NCI-H2196 (cell line): ENCODE data around the gene CERS5.
"Not testable (repeated sequence)": the region's sequence is repeated elsewhere in the genome, so short reads cannot be mapped to it uniquely, and the experiment has no call there.

Experiments used
- DNase-seq: peaks from one replicate; lab custom pipeline; 2025; ENCODE audit not compliant: unreplicated experiment; lab: John Stamatoyannopoulos, UW

CERS5 gene

DNA sequence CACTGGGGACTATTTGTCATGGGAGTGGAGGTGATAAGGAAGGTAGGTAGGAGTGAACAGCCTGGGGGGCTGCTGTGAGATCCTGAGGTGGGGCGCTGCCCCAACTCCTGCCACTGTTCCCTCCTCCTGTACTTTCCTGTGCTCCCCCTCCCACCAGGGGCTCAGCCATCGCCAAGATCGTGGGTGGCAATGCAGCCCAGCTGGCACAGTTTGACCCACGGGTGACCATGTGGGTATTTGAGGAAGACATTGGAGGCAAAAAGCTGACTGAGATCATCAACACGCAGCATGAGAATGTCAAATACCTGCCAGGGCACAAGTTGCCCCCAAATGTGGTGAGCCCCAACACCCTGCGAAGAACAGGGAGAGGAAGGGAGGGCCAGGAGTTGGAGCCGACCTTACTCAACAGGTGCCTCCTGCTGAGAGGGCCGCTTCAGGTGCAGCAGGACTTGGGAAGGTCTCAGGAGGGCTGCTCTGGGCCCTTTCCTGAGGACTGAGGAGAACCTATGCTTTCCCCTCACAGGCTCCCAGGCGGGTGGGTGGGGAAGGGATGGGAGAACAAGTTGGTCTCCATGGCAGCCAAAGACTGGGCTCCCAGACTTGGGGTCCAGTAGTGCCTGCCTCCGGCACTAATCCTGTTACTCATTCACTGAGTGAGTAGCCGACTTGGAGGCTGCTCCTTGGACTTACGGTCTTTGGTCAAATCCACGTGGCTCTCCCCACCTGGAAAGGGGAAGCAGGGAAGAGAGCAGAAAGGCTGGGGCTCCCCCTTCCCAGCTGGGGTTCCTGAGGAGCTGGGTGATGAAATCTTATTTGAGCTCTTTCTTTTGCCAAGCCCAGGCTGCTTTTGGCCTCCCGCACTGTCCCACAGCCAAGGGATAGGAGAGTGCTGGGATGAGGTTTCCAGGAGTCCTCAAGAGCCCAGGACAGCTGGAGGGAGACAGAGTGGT, 62.5 kb downstream of the CERS5 start:
- no peak for DNase-seq

DNA sequence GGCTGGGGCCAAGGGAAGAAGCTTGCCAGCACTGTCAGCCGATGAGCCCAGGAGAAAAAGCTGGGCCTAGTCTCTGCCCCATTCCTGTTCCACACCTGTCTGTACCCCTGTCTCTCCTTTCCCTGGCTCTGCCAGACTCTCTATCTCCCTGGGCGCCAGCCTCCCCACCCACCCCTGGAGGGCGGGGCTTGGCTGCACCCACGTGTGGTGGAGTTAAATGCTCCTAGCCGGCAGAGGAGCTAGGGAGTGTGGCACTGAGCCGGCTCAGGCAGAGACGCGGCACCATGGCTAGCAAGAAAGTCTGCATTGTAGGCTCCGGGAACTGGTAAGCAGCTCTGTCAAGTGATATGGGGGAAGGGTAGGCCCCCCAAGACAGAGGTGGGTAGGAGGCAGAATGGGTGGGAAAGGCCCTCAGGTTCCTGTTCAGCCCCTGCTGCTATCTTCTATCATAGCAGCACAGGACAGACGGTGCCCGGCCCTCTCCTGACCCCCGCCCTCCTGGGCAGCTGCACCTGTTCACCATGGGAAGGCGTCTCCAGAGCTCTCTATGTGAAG, 63.3 kb downstream of the CERS5 start, which contains the start of gene GPD1:
GPD1 (plus strand) TSS at position 242 of the 555 bp plus-strand sequence; CDS start at position 285, 43 bp downstream.
- DNase-seq = peak; percentile 91

DNA sequence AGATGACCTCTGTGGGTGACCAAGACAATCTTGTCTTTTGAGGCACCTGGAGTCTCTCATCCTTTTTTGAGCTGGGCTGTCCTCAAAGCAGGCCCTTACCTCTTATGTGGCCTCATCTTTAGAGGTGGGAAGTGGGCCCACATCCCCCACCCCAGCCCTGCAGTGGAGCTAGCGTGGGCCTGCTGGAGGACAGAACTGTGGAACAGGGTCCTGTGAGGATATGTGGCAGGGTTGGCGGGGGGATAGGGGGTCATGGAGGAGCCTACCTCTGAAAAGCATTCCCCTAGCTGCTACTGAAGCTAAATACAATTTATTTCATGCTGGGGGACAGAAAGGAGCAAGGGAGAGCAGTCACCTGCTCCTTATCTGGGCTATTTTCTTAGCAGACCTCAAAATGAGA, 63.8 kb downstream of the CERS5 start:
- DNase-seq = no peak

DNA sequence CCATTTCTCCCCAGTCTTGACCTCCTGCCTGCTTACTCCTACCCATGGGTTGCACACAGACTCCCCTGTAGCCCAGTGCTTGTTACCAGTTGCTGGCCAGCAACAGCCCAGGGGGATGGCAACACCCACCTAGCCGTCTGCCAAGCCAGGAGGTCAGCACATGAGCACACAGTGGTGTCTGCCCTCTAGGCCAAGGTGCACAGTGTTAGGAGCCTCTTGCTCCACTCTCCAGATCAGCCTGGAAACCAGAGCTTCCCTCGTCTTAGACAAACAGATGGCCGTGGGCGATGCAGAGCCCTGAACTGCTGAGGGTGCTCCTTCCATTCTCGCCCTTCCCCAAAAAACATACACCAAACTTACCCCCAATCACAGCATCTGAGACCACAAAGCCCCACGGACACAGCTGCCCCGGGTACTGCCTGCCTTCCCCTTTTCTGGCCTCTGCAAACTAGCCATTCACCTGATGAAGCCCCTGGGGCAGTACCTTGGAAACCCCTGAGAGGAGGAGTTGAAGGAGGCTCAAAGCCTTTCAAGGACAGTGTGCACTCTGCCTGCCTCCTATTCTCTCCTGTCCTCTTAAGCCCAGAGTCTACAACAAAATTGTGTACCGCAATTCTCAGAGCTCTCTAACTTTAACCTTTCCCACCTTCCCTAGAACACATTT, 64.4 kb downstream of the CERS5 start:
- no peak for DNase-seq

DNA sequence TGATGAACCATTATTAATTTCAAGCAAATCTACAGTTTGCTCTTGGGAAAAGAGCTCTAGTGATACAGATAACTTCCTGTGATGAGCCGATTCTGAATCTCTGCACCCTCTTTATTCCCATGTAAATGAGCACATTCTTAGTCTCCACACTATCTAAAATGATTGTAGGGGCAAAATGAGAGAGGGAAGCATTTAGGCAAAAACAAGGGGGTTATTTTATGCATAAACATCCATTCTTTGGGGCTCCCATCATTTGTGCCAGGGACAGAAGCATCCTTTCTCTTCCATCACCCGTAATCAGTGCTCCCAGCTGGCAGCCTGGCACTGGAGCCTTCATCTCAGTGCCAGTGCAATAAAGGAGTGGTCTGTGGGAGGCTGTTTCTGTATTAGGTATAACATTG, 65.0 kb downstream of the CERS5 start:
- no peak for DNase-seq

DNA sequence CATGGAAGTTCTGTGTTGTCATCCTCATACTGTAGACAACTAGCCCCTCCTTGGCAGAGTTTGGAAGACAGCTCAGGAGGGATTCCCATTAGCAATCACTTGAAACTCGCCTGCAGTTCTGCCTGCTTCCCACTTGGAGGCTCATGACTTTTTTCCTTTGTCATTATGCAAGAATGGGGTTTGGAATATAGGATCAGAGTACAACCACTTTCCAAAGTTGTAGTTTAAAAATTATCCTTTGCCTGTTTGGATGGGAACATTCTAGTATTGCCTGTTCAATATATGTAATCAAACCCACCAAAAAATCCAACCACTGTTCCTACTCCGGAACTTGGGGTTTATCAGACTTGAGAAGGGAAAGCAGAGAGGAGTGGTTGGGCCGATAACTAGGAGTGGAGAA, 65.5 kb downstream of the CERS5 start:
- peak; percentile 27 for DNase-seq

DNA sequence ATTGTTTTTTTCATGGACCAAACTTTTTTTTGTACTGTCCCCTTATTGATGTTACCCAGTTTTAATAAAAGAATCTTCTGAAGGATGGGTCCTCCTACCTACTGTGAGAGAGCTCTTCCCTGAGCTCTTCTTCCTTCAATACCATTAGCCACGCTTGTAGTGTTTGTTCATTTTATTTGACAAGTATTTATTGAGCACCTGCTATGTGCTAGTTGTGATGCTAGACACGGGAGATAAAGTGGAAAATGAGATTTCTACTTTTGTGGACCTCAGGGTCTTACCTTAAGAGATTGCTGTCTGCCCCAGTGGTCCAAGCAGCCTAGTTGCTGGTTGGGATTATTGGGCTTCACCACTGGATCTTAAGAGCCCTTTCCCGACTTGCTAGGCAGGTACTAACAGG, 66.6 kb downstream of the CERS5 start:
- no peak for DNase-seq

DNA sequence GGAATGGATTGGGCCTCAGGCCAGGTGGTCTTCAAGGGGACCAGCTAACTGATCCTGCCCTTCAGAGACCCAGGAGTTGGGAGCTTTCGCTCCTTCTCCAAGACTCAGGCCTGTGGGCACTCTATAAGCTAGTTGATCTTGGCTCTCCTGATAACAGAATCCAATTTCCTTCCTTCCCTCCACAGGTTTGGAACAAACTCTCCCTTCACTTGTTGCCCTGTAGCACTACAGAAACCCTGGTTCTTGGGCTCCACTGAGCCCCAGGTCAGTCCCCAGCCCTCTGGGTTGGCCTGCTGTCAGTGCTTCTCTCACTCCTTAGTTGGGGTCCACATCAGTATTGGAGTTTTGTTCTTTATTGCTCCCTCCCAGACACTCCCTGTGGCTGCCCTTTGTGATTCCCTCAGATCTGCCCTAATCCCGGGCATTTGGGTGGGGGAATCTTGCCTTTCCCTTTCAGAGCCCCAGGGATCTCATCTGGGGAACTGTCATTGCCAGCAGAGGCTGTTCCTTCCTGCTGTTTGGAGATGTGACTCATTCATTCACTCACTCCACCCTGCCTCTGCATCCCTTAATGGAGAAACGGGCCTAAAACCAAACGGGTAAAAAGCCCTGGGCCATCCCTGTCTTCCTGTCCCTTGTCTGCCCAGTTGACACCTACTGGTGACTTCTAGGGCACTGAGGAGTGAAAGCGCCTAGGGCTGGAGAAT, 67.7 kb downstream of the CERS5 start:
- DNase-seq = no peak

DNA sequence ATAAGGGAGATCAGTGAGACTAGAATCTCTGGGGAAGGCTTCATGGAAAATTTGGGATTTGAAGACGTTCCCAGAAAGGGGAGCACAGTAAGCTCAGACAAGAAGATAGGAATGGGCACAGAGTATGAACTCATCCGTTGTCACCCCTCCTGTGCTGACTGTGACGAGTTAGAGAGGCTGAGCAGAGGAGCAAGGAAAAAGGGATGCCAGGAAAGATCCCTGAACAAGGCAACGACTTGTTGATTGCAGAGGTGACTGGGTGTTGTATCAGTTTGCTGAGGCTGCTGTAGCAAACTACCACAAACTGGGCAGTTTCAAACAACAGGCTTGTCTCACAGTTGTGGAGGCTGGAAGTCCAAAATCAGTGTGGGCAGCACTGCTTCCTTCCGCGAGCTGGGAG, 69.2 kb downstream of the CERS5 start:
- DNase-seq = no peak

DNA sequence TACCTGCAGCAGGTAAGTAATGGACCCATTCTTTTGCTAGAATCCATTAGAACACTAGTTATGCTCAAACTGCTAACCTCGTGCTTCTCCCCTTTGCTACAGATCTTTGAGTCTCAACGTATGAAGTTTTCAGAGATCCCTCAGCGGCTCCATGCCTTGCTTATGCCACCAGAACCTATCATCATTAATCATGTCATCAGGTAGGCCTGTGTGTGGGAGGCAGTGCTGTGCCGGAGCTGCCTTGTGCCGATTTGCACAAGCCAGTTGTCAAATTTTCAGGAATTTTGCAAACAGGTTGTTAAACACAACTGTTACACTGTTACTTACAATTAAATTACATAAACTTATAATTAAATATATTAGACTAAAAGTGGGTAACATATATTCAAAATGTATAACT, 76.8 kb downstream of the CERS5 start:
- DNase-seq = no peak

DNA sequence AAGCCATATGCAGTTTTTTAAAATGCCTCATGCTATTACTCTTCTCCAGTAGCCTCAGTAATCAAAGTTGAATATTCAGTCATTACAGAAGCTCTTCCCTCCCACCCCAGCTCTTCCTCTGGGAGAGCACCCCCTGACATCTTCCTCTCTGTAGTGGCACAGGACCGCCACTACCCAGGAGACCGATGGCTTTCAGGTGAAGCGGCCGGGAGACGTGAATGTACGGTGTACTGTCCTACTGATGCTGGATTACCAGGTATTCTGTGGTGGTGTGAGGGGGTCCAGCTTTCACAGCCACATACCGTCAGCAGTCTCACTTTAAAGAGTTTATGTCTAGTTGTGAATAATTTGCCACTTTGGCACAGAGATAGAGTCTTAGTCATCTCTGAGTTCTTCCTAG, 77.4 kb downstream of the CERS5 start:
- no peak for DNase-seq

DNA sequence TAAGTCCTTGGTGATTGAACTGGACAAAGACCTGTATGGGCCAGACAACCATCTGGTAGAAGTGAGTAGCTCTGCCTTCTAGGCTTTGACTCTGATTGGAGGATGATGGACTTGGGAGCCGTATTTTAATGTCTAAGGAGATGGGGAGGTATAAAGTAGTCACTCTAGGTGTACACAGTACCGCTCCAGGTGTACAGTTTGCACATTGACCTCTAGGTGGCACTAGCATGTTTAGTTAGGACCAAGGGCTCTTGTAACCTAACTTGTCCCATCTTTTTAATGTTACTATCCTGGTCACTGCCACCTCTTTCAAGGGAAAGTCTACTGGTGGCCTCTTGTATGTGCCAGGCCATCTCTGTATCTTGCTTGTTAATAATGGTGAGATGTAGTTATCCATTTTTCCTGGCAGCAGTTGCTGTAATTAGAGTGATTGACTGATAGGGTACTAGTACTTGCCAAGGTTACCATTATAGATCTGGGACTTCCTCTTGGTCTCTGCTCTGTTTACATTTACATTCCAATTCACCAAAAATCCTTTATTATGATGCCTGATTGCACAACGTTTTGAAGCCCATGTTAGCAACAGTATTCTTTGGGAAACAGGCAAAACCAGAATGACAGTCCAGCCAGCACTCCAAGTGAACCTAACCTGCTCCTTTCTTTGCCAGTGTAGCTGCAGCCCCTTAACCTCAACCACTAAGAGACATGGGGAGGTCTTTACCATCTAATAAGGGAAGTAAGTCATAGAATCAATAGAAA, 78.4 kb downstream of the CERS5 start:
- DNase-seq = peak; percentile 87

DNA sequence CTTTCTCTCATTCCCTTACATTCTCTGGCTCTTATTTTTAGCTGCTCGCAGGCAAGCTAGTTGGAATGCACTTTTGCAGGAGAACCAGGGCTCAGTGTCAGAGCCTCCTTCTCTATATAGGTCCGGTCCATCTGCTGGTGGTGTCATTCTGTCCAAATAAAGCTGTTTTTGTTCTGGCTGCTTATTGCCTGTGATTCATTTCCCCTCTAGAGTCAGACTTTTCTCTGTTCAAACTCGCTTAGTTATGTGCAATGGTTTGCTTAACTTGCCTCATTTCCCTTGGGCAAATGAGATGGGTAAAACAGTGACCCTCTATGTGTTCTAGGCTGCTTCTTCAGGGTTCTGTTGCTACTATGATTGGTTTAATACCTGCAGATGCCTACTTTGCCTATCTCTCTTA, 79.2 kb downstream of the CERS5 start:
- no peak for DNase-seq

DNA sequence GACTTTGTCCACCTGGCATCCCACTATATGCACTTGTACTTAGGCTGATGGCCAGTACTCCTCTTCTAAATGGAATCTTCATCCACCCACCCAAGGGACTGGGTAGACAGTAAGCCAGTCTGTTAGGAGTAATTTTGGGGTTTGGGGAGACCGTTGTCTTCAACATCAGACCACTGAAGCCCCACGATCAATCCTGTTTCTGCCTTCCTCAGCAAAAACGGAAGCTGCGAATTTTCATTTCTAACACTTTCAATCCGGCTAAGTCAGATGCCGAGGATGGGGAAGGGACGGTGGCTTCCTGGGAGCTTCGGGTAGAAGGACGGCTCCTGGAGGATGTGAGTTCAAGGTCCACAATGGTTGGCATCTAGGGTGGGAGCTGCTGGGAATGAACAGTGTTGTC, 80.0 kb downstream of the CERS5 start:
- DNase-seq = no peak

DNA sequence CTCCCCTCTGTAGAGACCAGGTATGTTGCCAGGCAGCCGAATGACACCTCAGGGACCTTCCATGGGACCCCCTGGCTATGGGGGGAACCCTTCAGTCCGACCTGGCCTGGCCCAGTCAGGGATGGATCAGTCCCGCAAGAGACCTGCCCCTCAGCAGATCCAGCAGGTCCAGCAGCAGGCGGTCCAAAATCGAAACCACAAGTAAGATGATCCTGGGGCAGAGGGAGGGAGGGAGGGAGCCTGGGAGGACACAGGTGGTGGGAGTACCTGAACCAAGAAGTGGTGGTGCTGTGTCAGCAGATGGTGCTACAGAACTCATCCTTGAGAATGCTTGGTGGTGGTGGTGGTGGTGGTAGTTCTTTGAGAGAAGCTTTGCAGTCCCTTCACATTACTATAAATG, 81.0 kb downstream of the CERS5 start:
- peak; percentile 31 for DNase-seq

DNA sequence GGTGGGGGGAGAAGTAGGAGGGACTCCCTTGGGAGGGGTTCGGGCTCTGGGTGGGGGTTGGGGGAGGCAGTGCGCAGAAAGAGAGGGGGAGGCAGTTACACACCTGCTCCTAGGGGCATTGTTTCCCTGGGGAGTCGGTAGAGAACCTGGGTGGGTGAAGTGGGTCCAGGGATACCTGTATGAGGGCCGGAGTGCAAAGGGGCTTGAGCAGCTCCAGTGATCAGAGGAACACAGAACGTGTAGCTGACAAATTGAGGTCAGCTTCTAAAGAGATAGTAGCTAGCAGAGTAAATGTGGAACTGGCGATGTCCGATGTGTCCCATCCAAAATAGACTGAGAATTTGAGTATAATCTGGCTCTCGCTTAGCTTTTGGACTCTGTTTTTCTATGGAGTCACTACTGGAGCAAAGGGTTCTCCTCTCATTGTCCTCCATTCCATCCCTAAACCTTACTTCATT, 81.5 kb downstream of the CERS5 start:
- DNase-seq = no peak

DNA sequence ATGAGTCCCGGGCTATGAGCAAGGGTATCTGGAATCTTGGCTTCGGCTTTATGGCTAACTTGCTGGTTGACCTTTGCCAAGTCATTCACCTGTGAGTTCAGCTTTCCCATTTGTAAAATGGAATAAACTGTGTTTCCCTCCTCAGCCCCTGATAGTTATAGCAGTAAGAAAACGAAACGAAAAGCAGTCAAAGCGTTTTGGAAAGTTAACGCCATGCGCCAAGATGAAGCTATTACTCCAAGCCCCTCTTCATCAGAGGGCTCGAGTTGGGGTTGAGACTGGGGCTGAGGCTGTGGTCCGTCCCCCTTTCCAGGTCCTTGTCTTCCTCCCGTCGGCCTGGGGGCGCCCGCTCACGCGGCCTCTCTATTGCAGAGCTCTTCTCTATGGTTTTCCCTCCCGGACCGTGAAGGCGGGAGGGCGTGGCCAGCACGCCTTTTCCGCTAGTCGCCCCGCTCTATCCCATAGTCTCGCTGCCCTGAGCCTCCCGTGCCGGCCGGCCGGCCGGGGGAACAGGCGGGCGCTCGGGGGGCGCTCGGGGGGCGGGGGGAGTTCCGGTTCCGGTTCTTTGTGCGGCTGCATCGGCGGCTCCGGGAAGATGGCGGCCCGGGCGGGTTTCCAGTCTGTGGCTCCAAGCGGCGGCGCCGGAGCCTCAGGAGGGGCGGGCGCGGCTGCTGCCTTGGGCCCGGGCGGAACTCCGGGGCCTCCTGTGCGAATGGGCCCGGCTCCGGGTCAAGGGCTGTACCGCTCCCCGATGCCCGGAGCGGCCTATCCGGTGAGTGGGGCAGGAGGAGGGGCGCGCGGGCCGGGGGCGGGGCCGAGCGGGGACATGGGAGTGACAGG, 82.2 kb downstream of the CERS5 start, which contains the start of gene SMARCD1:
SMARCD1 (plus strand) TSS at position 568 of the 840 bp plus-strand sequence; CDS start at position 596, 28 bp downstream.
- DNase-seq = peak; percentile 95

DNA sequence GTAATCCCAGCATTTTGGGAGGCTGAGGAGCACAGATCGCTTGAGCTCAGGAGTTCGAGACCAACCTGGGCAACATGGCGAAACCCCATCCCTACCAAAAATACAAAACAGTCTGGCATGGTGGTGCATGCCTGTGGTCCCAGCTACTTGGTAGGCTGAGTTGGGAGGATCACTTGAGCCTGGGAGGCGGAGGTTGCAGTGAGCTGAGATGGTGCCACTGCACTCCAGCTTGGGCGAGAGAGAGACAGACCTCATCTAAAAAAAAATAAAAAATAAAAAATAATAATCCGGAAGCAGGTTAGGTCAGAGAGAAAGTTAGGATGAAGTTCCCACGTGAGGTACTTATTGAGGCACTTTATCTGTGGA, 82.8 kb downstream of the CERS5 start:
- DNase-seq = not testable (repeated sequence)

DNA sequence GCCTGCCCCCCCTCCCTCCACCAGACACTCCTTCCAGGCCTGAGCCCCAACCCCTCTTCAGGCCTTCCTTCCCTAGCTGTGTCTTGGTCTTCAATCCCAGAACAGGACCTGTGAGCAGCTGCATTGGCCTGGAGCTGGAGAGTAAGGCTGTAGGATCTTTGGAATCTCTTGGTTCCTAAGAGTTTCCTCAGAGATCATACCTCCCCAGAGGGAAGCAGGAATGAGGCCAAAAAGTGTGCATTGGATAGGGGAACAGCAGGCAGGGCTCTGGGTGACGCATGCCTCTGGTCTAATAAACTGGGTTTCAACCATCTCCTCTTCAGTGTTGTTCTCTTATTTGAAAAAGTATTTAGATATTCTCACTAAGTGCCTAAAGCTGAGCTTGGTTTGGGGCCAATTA, 83.9 kb downstream of the CERS5 start:
- no peak for DNase-seq

DNA sequence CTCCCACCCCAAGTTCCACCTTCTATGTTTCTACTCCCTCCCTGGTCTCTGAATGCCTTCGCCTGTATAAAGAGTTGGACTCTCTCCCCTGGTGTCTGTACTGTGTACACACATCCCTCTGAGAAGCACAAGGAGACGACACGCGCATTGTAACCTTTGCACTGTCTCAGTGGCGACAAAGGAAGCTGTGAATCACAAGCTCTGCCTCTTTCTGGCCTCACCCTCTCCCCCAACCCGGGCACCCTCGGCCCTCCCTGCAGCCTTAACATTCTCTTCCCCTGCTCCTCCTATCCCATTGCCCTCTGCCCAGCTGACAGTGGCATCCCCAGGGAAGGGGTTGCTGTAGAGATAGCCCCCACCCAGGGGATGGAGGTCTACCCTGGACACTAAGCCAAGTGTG, 84.5 kb downstream of the CERS5 start:
- DNase-seq = no peak
